NOMO-1 treated with DMSO at 0.1 percent for 48 hours (cell line): ENCODE measurements around the gene IL37.

Source experiments
- DNase-seq: peaks from one replicate; lab custom pipeline; 2025; ENCODE audit not compliant: unreplicated experiment; lab: John Stamatoyannopoulos, UW

Gene IL37

DNA sequence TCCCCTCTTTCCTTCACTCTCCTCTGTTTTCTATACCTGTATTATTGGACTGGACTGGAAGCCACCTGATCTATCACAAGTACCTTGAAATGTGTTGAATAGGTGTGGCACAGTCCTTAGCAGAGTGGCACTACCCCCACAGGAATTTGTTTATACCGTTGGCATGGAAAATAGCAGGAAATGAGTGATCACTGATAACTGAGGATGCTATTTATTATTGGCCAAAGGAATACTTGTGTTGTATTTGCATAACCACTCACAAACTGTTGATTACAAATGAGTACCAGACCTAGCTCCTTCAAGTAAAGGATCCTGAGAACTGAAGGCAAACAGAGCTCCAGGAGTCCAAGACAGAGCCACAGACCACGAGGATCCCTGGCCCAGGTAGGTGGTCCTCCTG lies at the start of gene IL37:
TSS of gene IL37 (plus strand) at position 301 of the 400 bp plus-strand sequence. CDS start 1,848 bp downstream, outside the sequence.
- DNase-seq = no peak

DNA sequence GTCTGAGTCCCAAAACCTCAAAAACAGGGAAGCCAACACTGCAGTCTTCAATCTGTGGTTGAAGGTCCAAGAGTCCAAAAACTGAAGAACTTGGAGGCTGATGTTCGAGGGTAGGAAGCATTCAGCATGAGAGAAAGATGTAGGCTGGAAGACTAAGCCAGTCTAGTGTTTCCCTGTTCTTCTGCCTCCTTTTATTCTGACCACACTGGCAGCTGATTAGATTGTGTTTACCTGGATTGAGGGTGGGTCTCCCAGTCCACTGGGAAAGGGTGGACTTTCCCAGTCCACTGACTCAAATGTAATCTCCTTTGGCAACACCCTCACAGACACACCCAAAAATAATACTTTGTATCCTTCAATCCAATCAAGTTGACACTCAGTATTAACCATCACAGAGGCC lies 46.9 kb upstream of the IL37 start:
- no peak for DNase-seq

DNA sequence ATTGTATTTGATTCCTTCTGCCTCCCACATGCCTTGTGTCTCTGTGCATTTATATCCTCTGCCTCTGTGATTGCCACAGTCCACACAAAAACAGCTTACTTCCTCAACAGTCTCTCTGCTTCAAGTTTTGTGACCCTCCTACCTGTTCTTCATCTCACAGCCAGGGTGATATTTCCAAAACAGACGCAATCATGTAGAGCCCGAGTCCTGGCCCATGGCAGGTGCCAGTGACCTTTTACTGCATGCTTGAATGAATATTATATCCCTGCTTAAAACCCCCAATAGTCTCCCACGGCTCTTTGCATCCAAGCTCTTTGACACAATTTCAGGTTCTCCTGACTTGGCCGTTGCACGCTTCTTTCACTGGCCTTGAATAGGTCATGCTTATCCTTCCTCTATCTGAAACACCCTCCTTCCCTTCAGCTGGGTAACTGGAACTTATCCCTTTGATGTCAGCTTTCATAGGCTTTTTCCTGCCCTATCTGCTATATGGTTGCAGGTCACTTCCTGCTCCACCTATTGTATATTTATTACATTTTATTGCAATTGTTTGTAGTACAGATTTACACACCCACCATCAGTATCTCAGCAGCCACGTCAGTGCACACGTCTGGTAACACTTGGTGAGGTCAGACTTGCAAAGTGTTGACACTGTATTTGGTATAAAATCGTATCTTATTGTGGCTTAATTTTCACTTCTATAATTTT lies 44.7 kb upstream of the IL37 start:
- no peak for DNase-seq

DNA sequence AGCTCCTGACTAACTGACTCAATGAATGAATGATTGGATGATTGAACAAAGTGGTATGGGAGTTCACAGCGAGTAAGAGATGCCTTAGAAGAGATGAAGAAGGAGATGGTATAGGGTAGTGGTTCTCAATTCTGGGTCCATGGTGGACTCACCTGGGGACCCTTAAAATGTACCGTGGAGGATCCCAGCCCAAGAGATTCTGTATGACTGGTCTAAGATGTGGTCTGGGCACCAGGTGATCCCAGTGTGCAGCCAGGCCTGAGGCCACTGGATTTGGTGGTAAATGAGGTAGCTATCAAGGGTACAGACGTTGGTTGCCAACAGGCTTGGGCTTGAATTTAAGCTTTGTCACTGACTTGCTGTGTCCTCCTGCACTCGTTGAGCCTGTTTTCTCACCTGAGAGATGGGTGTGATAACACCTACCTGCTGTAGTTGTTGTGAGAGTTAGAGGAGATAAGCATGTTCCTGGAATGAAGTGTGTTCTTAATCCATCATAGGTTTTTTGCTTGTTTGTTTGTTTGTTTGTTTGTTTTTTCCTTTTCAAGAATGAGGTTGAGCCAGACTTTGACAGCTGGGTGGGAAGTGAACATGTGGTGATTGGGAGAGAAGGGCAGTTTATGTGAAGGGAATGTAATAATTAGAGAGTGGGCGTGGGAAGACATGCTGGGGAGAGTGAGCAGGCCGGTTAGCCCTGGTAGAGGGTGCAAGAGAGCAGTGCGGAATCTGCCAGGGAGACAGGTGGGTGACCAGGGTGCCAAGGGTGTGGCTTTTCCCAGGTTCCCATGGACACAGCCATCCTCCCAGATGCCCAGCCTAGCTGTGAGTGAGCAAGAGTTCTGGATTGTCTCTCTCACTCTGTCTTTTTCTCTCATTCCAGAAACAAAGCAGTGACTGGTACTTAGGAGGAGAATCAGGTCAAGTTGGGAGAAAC lies 43.0 kb upstream of the IL37 start:
- no peak for DNase-seq

GRCh38 chr2:112869258-112869842 lies 41.6 kb upstream of the IL37 start:
- DNase-seq = peak; percentile 89

GRCh38 chr2:112870841-112871835 lies 39.8 kb upstream of the IL37 start:
- peak; percentile 10 for DNase-seq

GRCh38 chr2:112876257-112876970 lies 34.6 kb upstream of the IL37 start:
- no peak for DNase-seq

- DNase-seq = no peak
Observed at GRCh38 chr2:112876971-112877361, 34.0 kb upstream of the IL37 start.

DNA sequence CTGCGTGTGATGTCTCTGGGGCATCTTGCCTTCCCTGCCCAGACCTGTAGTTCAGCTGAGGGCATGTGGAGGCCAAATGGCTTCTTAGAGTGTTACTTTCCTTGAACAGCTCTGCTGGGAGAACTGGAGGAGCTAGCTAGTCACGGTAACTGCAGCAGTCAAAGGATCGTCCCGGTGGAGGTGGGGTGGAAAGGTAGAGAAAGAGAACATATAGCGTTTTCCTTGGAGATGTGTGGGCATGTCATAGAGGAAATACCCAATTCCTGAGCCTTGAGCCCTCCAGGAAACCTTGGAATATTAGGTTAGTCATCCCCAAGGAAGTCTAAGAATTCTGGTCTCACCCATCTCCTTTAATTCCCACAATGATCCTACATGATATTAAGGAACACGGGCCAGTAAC lies 33.5 kb upstream of the IL37 start:
- DNase-seq = no peak

GRCh38 chr2:112879491-112880041 lies 31.4 kb upstream of the IL37 start:
- DNase-seq = no peak

DNA sequence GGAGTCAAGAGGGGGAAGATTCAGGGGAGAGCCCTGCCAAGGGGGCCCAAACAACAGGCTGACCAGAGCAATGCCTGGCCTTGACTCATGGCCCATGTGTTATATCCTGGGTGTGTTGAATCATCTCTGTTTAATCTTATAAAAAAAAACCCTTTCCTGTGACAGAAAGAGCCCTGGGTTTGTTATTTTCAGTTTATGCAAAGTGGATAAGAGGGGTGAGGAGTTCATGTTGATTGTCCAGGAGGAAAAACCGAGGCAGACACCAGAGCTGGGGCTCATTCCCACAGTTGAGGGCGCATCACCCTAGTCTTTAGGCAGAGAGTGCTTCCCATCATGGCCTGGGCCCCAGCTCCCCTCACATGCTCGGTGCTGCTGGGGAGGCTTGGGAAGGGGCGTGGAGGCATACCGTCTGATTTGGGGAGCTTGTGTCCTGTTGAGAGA lies 30.9 kb upstream of the IL37 start:
- no peak for DNase-seq

- DNase-seq = no peak
Observed at GRCh38 chr2:112880696-112881095, 30.3 kb upstream of the IL37 start.

DNA sequence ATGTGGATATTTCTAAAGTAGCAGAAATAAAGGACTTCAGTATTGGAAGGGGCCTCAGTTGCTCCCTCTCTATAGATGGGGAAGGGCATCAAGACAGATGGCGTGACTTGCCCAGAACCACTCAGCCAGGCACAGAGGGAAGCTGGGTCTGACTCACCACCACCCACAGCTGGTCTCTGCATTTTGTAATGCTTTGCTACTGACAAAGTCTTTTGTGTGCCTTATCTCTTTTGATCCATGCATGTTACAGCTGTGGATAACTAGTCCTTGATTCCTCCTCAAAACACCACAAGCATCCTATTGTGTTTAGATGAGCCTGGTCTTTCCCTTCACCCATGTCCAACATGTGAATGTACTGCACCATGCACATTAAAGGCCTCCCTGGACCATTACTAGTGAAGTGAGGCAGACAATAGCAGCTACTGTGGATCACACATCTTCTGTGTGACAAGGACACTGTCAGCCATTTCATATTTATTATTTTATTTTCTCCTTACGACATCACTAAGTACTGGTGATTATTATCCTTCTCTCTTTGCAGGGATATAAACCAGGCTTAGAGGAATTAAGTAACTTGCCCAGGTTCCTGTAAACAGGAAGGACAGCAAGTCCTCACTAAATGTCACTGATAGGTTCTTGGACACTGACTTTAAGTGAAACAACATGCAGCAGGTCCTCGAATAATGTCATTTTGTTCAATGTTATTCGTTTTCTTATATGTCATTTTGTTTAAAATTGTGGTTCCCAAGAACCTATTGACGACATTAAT lies 29.6 kb upstream of the IL37 start:
- peak; percentile 75 for DNase-seq

DNA sequence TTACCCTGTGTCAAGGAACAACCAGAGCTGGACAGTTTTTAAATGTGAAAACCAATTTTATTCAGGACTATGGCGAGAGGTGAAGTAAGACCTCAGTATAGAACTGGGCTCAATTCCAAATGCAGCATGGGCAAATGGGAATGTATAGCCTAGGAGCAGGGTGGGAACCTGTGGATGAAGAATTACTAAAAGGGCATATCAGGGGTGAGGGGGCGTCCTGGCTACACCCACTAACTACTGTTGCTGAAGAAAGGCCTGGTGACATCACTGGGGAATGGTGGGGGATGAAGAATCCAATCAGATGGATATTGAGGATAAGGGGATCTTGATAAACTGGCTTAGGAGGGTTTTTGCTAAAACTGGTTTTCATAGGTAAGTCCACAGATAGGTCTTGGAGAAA lies 27.3 kb upstream of the IL37 start:
- DNase-seq = no peak

GRCh38 chr2:112884869-112885505 lies 26.0 kb upstream of the IL37 start:
- DNase-seq = peak; percentile 46

DNA sequence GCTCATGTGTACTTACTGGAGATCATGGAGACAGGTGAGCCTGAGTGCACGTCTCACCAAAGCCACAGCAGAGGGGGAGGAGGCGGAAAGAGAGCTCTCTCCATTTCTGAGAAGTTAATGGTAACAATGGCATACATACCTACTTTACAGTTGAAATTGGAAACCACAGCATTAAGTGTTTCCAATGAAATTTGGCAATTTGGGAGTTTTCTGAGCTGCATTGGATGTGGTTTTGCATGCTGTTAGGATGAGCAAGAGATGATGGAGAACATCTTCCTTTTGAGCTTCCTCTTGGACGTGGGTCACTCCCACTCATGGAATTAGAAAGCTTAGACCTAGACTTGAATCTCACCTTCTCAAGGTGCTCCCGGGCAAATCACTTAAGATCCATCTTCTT lies 25.5 kb upstream of the IL37 start:
- no peak for DNase-seq

- no peak for DNase-seq
Observed at GRCh38 chr2:112886291-112886690, 24.7 kb upstream of the IL37 start.

DNA sequence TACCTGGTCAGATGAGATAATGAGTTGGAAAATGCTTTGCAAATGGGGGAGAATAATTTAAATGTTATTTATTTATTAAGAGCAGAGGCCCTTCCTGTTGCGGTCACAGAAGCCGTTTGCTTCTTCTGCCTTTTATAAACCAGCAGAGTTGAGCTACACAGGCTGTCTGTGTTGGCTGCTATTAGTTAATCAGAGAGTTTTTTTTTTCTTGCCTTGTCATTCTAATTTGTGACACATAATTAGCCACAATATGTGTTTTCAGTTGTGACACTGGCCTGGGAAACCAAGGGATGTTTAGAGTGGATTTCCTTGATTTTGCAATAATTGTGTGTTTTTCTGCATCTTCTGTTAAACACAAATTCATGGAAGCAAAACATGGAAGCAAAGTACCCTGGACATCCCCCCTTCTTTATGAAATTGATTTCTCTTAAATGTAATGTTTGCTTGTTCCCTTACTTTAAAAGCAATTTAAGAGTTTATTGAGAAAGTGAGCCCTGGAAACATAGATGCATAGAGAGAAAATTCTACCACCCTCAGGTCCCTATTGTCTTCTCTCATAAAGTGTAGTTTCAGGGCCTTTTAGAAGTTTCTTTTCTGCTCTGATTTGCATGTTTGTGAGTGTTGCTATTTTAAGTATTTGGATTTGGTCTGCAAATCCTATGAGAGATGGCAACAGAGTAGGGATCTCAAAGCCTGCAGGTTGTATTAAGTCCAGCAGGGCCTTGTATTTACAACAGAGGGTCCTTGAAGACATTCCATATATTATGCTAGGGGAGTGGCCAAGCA lies 22.8 kb upstream of the IL37 start:
- DNase-seq = peak; percentile 76
